B cell (primary cell): ENCODE results near the gene MAD1L1. TPM values are rescaled to one million over a fixed set of nuclear protein-coding genes. Genes with fewer than 3 reads are reported as not detected.

Experiments used
- ATAC-seq: fragments of 200-7000 bp; cut with Tn5 transposase; one replicate; pipeline ENCODE4 v1.10.0; 2021; ENCODE audit warnings: low read depth, mild to moderate bottlenecking, moderate number of reproducible peaks, moderate library complexity
- CTCF ChIA-PET: fragments of 350-600 bp; sonication (Branson Sonifier 250); formaldehyde crosslinking; loops from one replicate; lab custom pipeline; 2021; ENCODE audit warnings: antibody characterized with exemption, inconsistent platforms; lab: Charles Lee
- POLR2A ChIA-PET: fragments of 350-600 bp; sonication (Branson Sonifier 250); formaldehyde crosslinking; loops from one replicate; lab custom pipeline; 2021; ENCODE audit warnings: antibody characterized with exemption; lab: Charles Lee
- DNase-seq: peaks from one replicate; pipeline ENCODE4 v3.0.0; 2013
- H2AFZ ChIP-seq: 2 replicates; pipeline ENCODE4 v1.6.1; 2012; ENCODE audit warnings: mild to moderate bottlenecking, low read depth, low read length; ENCODE audit not compliant: insufficient read depth, poor library complexity, severe bottlenecking
- H3K27ac ChIP-seq, 2 donors: 1 replicate in 1 of 2; 2 replicates in 1 of 2; pipeline ENCODE4 v1.5.1; 2012 to 2013; ENCODE audit warnings: low read length in 2 of 2, mild to moderate bottlenecking in 2 of 2, moderate library complexity in 1 of 2
- H3K27me3 ChIP-seq, 4 experiments: fragments of 200-600 bp in 1 of 4; sonication (generic) in 1 of 4; replicated peaks in 1 of 4; 1 replicate in 2 of 4; 2 replicates in 2 of 4; pipeline versions ENCODE4 v1.6.1 to v1.7.0; 2013 to 2016; ENCODE audit warnings: low read length in 3 of 4, mild to moderate bottlenecking in 2 of 4, mixed read lengths in 1 of 4, moderate library complexity in 1 of 4; ENCODE audit not compliant: insufficient read depth in 4 of 4, control insufficient read depth in 3 of 4; ENCODE audit errors: control extremely low read depth in 1 of 4
- H3K36me3 ChIP-seq, 2 experiments: replicated peaks in 1 of 2; 1 replicate in 1 of 2; 2 replicates in 1 of 2; pipeline versions ENCODE4 v1.6.1 to v1.7.1; 2013; ENCODE audit warnings: low read length in 1 of 2; ENCODE audit not compliant: insufficient read depth in 2 of 2, control insufficient read depth in 1 of 2; ENCODE audit errors: control extremely low read depth in 1 of 2, extremely low read depth in 1 of 2
- H3K4me1 ChIP-seq, 2 donors: fragments of 200-600 bp in 1 of 2; sonication (generic) in 1 of 2; 1 replicate in 1 of 2; 2 replicates in 1 of 2; pipeline versions ENCODE4 v1.5.1 to v1.6.1; 2013 to 2017; ENCODE audit warnings: low read length in 2 of 2; ENCODE audit not compliant: control insufficient read depth in 2 of 2, insufficient read depth in 2 of 2
- H3K4me2 ChIP-seq: replicated peaks from 2 replicates; pipeline ENCODE3; 2012; ENCODE audit warnings: mild to moderate bottlenecking, low read depth, low read length; ENCODE audit not compliant: poor library complexity, severe bottlenecking
- H3K4me3 ChIP-seq, 5 experiments: fragments of 200-600 bp in 1 of 5; sonication (generic) in 1 of 5; 1 replicate in 3 of 5; 2 replicates in 2 of 5; pipeline versions ENCODE4 v1.5.1 to v1.7.0; 2011 to 2016; ENCODE audit warnings: low read length in 4 of 5, mild to moderate bottlenecking in 4 of 5, low read depth in 2 of 5, control low read depth in 1 of 5, moderate library complexity in 1 of 5; ENCODE audit not compliant: insufficient read depth in 1 of 5; ENCODE audit errors: control extremely low read depth in 1 of 5, extremely low read depth in 1 of 5
- H3K79me2 ChIP-seq: fragments of 200-600 bp; sonication (generic); one replicate; pipeline ENCODE4 v1.6.0; 2016; ENCODE audit warnings: low read length; ENCODE audit not compliant: control insufficient read depth, insufficient read depth
- H3K9ac ChIP-seq: fragments of 200-600 bp; sonication (generic); 2 replicates; pipeline ENCODE4 v1.6.1; 2017; ENCODE audit warnings: mild to moderate bottlenecking, low read length, moderate library complexity
- H3K9me3 ChIP-seq, 3 donors: one replicate each; pipeline versions ENCODE4 v1.6.1 to v1.7.1; 2013; ENCODE audit warnings: low read length in 2 of 3; ENCODE audit not compliant: control insufficient read depth in 2 of 3, insufficient read depth in 1 of 3; ENCODE audit errors: control extremely low read depth in 1 of 3
- H4K20me1 ChIP-seq: 2 replicates; pipeline ENCODE4 v1.6.0; 2012; ENCODE audit warnings: mild to moderate bottlenecking, low read length; ENCODE audit not compliant: insufficient read depth, control insufficient read depth, poor library complexity, severe bottlenecking
- H3K27ac Mint-ChIP-seq: one replicate; pipeline ENCODE4 v1.8.0; 2021; ENCODE audit warnings: mixed read lengths
- H3K27me3 Mint-ChIP-seq: one replicate; pipeline ENCODE4 v1.8.0; 2021; ENCODE audit warnings: mixed read lengths
- H3K4me1 Mint-ChIP-seq: one replicate; pipeline ENCODE4 v1.8.0; 2021; ENCODE audit warnings: mixed read lengths
- H3K4me3 Mint-ChIP-seq: one replicate; pipeline ENCODE4 v1.8.0; 2021; ENCODE audit warnings: mixed read lengths
- H3K9me3 Mint-ChIP-seq: one replicate; pipeline ENCODE4 v1.8.0; 2022; ENCODE audit warnings: mixed read lengths; ENCODE audit not compliant: insufficient read depth
- EZH2 ChIP-seq: IDR thresholded peaks from 2 replicates; pipeline ENCODE4 v1.6.1; 2012; ENCODE audit warnings: borderline replicate concordance, low read depth, mild to moderate bottlenecking, moderate library complexity, low read length; ENCODE audit not compliant: insufficient read depth, poor library complexity, severe bottlenecking
- WGBS: methylation state at CpG from one replicate; pipeline ENCODE4 v1.1.5; 2013; ENCODE audit warnings: missing lambda C conversion rate; ENCODE audit not compliant: insufficient coverage; 5-methylcytosine and 5-hydroxymethylcytosine counted together
- intact Hi-C: fragments of 100-400 bp; cut with micrococcal nuclease; formaldehyde crosslinking; loops from one replicate; pipeline ENCODE4 v1.10.0; 2022
- polyA plus RNA-seq: library from polyadenylated mRNA; depleted of rRNA; stranded (reverse); fragments of >200 nt; gene quantifications from 2 replicates; pipeline ENCODE4 v1.2.3, GENCODE V29; 2012
- total RNA-seq, 2 donors: library from RNA; stranded (reverse); fragments of 120-200 nt in 1 of 2; gene quantifications; 1 replicate in 1 of 2; 2 replicates in 1 of 2; pipeline versions ENCODE4 v1.2.3 to v1.2.4, GENCODE V29; 2013 to 2022
- TF ChIP-seq, protein P1 (sequence below): fragments of 200-600 bp; IDR thresholded peaks from one replicate; pipeline ENCODE4 v1.8.0; 2022; ENCODE audit warnings: antibody characterized with exemption, mild to moderate bottlenecking

Gene MAD1L1
- total and polyA plus RNA-seq, 2 donors (not counting 1 experiment from before 2014, with no cell fraction given) = 86.7 to 110 TPM

DNA sequence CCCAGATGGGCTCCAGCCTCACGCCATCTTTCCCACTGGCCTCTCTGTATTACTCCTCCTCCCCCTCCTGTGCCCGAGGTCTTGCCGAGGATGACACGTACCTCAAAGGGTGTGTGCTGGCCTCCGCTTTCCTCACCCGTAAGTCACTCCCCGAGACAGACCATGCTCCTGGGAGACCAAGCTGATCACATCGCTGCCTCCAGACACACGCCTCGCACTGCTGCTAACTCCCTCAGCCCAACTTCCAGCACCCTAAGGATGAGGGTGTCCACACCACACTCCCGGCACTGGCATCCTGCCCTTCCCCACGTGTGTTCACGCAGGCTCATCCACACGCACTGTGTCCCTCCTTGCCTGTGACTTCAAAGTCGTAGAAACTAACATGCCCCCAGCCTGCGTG lies 24.0 kb downstream of the MAD1L1 start:
- H3K27ac Mint-ChIP-seq = no peak overlapping the region
- Histone ChIP-seq H3K9me3 (peaks cover 0 to 4% (median 0%) of the 10 kb centered on the region in 3 donors), H3K4me3 (no peak overlapping the region), H3K79me2 (no peaks in the 10 kb centered on the region), H2AFZ (no peak overlapping the region), H4K20me1 (no peaks in the 10 kb centered on the region), H3K27me3 (no peaks in the 10 kb centered on the region), H3K4me1 (peaks cover 0 to 10% of the 10 kb centered on the region in 2 donors), H3K36me3 (peaks cover 0 to 33% of the 10 kb centered on the region in 2 experiments), H3K27ac (no peak overlapping the region), H3K4me2 (no peak overlapping the region), H3K9ac (no peak overlapping the region)
- peaks cover 15% of the 10 kb centered on the region for H3K4me1 Mint-ChIP-seq
- intact Hi-C loops = loop anchor here (1.0 kb wide), 2 partner anchors 108 to 629 kb away; no protein-coding TSS in a partner anchor
- H3K4me3 Mint-ChIP-seq = no peak overlapping the region
- no peaks in the 10 kb centered on the region for H3K27me3 Mint-ChIP-seq
- no peak for ATAC-seq
- 97% methylated on average over 16 of the region's 16 CpGs for WGBS
- DNase-seq = no peak
- TF ChIP-seq, protein P1, sequence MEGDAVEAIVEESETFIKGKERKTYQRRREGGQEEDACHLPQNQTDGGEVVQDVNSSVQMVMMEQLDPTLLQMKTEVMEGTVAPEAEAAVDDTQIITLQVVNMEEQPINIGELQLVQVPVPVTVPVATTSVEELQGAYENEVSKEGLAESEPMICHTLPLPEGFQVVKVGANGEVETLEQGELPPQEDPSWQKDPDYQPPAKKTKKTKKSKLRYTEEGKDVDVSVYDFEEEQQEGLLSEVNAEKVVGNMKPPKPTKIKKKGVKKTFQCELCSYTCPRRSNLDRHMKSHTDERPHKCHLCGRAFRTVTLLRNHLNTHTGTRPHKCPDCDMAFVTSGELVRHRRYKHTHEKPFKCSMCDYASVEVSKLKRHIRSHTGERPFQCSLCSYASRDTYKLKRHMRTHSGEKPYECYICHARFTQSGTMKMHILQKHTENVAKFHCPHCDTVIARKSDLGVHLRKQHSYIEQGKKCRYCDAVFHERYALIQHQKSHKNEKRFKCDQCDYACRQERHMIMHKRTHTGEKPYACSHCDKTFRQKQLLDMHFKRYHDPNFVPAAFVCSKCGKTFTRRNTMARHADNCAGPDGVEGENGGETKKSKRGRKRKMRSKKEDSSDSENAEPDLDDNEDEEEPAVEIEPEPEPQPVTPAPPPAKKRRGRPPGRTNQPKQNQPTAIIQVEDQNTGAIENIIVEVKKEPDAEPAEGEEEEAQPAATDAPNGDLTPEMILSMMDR = no peak
- TF ChIP-seq EZH2 = no peak
- ChIA-PET POLR2A (no interaction called here), CTCF (interaction anchor here (1.0 to 3.7 kb wide), 8 partner anchors 28 to 630 kb away, joined by 3 to 21 read pairs (median 6); partner anchors contain the start of gene EIF3B)
- H3K9me3 Mint-ChIP-seq = no peaks in the 10 kb centered on the region

DNA sequence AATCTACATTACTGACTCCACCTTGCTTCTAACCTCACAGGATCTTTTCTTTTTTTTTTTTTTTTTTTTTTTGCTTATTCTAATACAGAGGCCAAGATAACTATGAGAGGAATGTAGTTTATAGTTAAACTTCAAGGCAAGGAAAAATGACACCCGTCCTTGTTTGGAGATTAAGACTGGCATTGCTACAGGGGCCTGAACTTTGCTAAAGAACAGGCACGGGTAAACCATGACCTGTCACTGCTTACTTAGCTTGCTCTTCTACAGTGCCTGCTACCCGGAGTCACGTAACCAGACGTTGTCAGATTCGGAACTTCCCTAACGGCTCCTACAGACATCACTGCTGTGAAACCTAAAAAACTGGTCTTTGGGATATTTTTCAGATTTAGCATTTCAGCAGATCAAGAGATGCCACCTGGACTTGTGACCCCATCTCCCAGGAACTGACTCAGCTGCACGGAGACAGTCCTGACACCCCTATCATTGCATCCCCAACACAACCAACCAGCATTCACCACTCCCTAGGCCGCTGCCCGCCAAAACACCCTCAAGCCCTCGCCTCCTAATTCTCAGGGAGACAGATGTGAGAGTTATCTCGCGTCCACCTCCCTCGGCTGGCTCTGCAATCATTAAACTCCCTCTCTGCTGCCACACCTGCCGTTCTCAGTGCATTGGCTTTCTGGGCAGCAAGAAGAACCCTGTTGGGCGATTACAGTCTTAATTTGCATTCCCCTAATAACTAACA lies 27.5 kb downstream of the MAD1L1 start:
- Histone ChIP-seq H2AFZ (no peak overlapping the region), H4K20me1 (peaks cover 9% of the 10 kb centered on the region), H3K27me3 (no peaks in the 10 kb centered on the region), H3K4me2 (no peak overlapping the region), H3K36me3 (peaks cover 0 to 23% of the 10 kb centered on the region in 2 experiments), H3K27ac (no peak overlapping the region), H3K4me1 (peaks cover 0 to 19% of the 10 kb centered on the region in 2 donors), H3K9ac (no peak overlapping the region), H3K4me3 (no peak overlapping the region), H3K79me2 (peaks cover 23% of the 10 kb centered on the region), H3K9me3 (no peaks in the 10 kb centered on the region)
- H3K4me1 Mint-ChIP-seq = peaks cover 22% of the 10 kb centered on the region
- POLR2A ChIA-PET = interaction anchor here (0.7 kb wide), 1 partner anchor 114 kb away, joined by 4 read pairs; no protein-coding TSS in a partner anchor
- no peak overlapping the region for H3K27ac Mint-ChIP-seq
- TF ChIP-seq, protein P1 = no peak
- TF ChIP-seq EZH2 = no peak
- H3K9me3 Mint-ChIP-seq = no peaks in the 10 kb centered on the region
- CTCF ChIA-PET = interaction anchor here (0.7 kb wide), 1 partner anchor 10 kb away, joined by 3 read pairs; no protein-coding TSS in a partner anchor
- DNase-seq (no peak), ATAC-seq (no peak)
- intact Hi-C loops = no loop called here
- no peaks in the 10 kb centered on the region for H3K27me3 Mint-ChIP-seq
- H3K4me3 Mint-ChIP-seq = no peak overlapping the region
- WGBS = 96% methylated on average over 13 of the region's 16 CpGs
